HG03565 (cell line): ENCODE results near the gene RTN4.
"Not testable (repeated sequence)": the region's sequence is repeated elsewhere in the genome, so short reads cannot be mapped to it uniquely, and the experiment has no call there.

Experiments
- ATAC-seq: cut with Tn5 transposase; IDR thresholded peaks from one replicate; pipeline ENCODE4 v1.9.1; 2021; ENCODE audit warnings: mild to moderate bottlenecking, moderate library complexity; ENCODE audit not compliant: unreplicated experiment

The RTN4 gene

GRCh38 chr2:55076019-55076418, 25.8 kb upstream of the RTN4 start:
- not testable (repeated sequence) for ATAC-seq

- ATAC-seq, result no peak
These were observed 23.0 kb upstream of the RTN4 start for GRCh38 chr2:55073000-55073983.

- no peak for ATAC-seq
These were observed 13.6 kb upstream of the RTN4 start for GRCh38 chr2:55063713-55064323.

DNA sequence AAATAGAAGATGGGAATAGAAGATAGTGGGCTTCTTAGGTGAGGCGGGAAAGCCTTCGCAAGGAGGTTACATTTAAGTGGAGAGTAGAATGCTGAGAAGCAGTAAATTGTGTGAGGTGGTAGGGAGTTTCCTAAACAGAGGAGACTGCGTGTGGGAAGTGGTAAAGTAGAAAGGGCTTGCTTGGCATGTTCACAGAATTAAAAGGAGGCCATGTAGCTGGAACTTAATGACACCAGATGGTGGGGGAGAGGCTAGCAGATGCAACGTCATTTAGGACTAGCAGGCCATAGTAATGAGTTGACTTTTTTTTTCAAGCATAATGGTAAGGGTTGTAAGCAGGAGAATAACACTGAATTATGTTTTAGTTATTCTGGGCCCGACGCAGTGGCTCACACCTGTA, 13.0 kb upstream of the RTN4 start:
- ATAC-seq, result no peak

DNA sequence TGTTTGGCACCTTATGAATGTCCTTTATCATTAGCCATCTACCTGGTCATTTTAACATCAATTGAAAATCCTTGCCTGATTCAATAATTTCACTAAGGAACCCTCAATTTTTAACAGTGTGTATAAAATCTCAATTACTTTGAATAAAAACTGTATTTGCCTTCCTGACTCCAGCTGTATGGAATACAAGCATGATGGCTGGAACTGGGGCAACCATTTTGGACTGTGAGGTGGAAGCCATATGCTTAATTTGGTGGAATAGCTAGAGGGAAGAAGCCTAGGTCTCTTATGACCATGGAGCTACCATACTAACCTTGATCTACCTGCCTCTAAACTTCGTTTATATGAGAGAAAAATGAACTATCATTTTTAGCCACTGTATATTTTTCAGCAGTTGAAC, 12.5 kb upstream of the RTN4 start:
- ATAC-seq, result no peak

DNA sequence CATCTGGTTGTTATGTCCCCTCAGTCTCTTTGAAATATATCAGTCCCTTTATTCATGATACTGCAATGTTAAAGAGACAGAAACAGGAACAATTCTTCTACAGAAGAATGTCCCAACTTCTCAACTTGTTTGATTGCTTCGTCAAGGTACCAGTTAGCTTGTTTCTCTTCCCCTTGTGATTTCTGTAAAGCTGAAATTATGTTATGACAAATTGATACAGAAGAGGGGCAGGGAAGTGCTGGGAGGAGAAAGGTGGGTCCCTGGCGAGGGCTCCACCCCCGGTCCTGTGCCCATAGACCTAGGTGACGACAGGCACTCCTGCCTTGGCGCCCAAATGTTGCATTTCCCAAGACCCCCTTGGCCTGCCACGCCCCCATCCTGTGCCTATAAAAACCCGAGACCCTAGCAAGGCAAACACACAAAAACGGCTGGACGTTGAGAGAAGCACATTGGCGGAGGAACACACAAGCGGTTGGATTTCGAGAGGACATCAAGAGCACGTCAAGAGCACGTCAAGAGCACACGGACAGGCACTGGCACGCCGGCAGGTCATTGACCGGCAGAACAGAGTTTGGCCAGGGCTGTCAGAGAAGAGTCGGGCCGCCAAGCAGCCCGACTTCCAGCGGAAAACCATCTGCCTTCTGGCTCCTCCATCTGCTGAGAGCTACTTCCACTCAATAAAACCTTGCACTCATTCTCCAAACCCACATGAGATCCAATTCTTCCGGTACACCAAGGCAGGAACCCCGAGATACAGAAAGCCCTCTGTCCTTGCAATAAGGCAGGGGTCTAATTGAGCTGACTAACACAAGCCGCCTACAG, 11.5 kb upstream of the RTN4 start:
- ATAC-seq, result no peak

DNA sequence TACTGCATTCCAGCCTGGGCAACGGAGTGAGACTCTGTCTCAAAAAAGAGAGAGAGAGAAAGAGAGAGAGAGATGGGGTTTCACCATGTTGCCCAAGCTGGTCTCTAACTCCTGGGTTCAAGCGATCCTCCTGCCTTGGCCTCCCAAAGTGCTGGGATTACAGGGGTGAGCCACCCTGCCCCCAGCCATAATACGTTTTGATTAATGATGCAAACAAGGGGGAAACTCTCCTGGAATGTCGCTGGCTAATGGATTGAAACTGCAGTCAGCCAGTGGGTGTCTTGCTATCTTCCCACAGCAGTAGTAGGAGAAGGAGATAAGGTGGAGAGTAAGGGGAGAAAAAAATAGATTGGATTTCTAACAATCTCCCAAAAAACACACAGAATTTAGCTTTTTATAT, 9.5 kb upstream of the RTN4 start:
- ATAC-seq, result no peak

DNA sequence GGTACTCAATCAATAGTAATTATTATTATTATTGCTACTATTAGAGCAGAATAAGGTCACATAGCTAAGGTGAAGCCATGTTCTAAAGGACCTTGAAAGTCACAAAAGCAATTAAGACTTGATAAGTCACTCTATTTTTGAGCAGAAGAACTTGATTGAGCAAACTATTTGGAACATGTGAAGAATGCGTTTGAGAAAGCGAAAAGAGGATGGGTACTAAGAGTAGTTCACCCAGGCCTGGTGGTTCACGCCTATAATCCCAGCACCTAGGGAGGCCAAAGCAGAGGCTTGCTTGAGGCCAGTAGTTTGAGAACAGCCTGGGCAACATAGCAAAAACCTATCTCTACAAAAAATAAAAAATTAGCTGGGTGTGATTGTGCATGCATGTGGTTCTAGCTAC, 7.2 kb upstream of the RTN4 start:
- no peak for ATAC-seq

DNA sequence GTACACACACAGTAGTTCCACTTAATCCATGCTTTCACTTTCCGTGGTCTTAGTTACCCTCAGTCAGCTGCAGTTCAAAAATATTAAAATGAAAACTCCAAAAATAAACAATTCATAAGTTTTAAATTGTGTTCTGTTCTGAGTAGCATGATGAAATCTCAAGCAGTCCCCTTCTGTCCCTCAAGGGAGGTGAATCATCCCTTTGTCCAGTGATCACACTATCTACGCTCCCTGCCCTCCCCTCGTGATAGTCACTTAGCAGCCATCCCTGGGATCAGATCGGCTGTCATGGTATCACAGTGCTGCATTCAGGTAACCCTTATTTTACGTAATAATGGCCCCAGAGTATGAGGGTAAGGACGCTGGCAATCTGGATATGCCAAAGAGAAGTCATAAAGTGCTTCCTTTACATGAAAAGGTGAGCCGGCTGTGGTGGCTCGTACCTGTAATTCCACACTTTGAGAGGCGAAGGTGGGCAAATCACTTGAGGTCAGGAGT, 5.8 kb upstream of the RTN4 start:
- no peak for ATAC-seq

DNA sequence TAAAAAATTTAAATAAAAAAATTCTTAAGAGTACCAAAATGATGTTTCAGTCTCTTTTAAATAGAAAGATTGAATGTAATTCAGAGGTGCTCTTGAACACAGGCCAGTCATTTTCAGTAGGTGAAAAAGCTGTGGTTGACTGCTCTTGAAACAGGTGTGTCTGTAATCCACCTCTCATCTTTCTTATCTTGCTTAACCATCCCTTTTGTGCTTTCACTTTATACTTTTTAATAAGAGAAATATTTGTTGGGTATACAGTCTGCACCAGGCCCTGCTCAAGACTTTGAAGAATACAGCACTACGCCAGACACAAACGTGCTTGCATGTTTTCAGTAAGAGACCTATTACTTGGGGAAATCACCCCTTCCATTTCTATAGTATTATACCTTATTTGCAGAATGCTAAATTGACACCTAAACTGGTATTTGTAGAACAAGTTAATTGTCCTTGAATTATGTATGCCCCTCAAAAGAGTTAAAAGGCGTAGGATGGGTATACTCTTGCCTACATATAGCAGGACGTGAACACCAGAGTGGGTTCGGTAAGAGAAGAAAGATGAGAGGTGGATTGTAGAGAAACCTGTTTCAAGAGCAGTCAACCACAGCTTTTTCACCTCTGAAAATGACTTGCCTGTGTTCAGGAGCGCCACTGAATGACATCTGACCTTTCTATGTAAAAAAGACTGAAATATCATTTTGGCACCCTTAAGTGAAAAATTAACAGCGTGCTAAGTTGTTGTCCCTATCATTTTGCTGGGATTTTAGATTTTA, 4.0 kb upstream of the RTN4 start:
- ATAC-seq, result peak; percentile 27

DNA sequence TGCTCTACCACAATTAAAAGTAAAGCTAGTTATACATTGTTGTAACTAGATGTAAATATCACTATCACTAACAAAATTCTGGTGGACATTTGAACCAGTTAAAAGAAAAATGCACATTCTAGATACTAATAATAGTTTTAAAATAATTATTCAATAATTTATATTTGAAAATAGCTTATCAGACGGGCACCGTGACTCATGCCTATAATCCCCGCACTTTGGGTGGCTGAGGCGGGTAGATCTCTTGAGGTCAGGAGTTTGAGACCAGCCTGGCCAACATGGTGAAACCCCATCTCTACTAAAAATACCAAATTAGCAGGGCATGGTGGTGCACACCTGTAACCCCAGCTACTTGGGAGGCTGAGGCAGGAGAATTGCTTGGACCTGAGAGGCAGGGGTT, 3.0 kb upstream of the RTN4 start:
- not testable (repeated sequence) for ATAC-seq

GRCh38 chr2:55052129-55053061, 2.1 kb upstream of the RTN4 start:
- ATAC-seq, result no peak

DNA sequence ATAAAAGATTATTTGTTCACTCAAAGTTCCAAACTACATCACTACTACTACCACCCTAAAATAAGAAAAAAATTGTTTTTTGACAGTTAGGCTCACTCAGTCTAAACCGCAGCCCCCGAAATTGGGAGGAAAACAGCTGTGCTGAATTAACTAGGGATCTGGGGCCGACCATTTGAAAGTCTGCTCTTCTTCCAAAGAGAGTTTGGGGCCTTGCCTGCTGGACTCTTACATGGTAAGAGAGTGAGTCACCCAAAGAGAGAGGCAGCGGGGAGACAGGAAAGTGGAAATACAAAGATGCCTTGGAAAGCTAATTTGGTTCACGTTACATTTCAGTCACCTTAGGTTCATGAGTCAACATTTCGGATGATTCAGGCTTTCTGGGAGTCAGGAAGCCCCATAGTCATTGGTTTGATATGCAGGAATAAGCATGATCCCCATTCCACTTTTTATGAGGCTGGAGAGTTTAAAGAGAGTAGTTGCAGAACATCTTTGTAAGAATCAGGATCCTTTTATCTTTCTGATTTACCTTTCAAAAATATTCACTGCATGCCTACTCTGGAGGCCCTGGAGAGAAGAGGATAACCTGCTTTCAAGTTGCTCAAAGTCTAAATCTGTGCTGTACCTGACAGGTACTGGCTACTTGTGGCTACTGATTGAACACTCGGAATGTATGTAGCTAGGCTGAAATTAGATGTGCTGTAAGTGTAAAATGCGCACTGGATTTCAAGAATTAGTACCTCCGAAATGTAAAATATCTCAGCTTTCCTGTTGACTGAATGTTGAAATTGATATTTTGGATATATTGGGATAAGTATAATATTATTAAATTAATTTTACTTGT, 995 bp upstream of the RTN4 start:
- ATAC-seq, result no peak

DNA sequence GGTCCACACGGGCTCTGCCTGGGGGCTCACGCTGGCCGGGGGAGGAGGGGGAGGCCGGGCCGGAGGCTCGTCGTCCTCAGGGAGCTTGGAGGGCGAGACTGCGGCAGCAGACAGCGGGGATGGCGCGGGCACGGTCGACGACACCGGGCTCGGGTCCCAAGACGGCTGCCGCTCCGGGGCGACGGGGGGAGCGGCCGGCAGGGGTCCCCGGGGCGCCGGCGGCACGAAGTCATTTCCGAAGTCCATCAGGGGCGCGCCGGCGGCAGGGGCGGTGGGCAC, 491 bp downstream of the RTN4 start:
- no peak for ATAC-seq

- ATAC-seq, result no peak
These were observed 1.0 kb downstream of the RTN4 start for GRCh38 chr2:55049043-55049820.

- no peak for ATAC-seq
These were observed 1.7 kb downstream of the RTN4 start for GRCh38 chr2:55048508-55049042.

DNA sequence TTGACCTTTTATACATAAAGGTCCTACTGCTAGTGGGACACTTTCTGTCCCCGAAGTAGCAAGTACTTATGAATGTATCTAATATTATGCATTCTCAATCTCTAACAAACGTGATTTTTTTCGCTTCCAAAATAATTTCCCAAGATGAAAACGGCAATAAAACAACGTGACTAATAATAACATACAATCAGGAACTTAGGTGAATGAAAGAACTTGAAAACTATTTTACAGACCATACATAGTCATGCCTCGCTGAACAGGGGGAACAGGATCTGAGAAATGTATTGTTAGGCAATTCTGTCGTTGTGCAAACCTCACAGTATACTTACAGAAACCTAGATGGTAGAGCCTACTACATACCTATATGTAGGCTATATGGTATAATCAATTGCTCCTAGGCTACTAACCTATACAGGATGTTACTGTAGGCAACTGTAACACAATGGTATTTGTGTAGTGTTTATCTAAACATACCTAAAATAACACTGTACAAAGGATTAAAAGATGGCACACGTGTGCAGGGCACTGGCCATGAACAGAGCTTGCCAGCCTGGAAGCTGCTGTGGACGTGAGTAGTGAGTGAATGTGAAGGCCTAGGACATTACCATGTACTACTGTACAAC, 2.5 kb downstream of the RTN4 start:
- ATAC-seq, result no peak
